HG02623 (cell line): ENCODE measurements around the gene TNFRSF1A.

ENCODE experiments used
- ATAC-seq: cut with Tn5 transposase; IDR thresholded peaks from one replicate; pipeline ENCODE4 v1.9.1; 2021; ENCODE audit warnings: moderate library complexity; ENCODE audit not compliant: unreplicated experiment

The TNFRSF1A gene

GRCh38 chr12:6279631-6280030 is 62.2 kb downstream of the TNFRSF1A start:
- ATAC-seq: no peak

GRCh38 chr12:6279256-6279628 is 62.6 kb downstream of the TNFRSF1A start:
- ATAC-seq: no peak
